HepG2 (cell line): ENCODE data around the gene NME8. TPM values are rescaled to one million over a fixed set of nuclear protein-coding genes. Genes with fewer than 3 reads are reported as not detected.

Experiments used
- AHR ChIP-seq: IDR thresholded peaks from 2 replicates; pipeline ENCODE4 v1.6.1; 2018; ENCODE audit warnings: missing genetic modification reagents, missing compliant biosample characterization
- CHCHD3 ChIP-seq: sonication (generic); formaldehyde crosslinking; IDR thresholded peaks from 2 replicates; pipeline ENCODE4 v1.8.0; 2022; ENCODE audit warnings: mild to moderate bottlenecking, missing genetic modification reagents, moderate library complexity
- EHMT2 ChIP-seq: fragments of 200-600 bp; sonication (generic); IDR thresholded peaks from 2 replicates; pipeline ENCODE4 v1.7.0; 2017; ENCODE audit warnings: antibody characterized with exemption, low read depth, low read length, borderline replicate concordance
- ESRRA ChIP-seq: sonication (generic); formaldehyde crosslinking; IDR thresholded peaks from 2 replicates; pipeline ENCODE4 v1.5.1; 2020; ENCODE audit warnings: mild to moderate bottlenecking, low read depth, missing genetic modification reagents
- HES4 ChIP-seq: sonication (generic); formaldehyde crosslinking; IDR thresholded peaks from 2 replicates; pipeline ENCODE4 v1.9.0; 2021; ENCODE audit warnings: mild to moderate bottlenecking, missing genetic modification reagents, borderline replicate concordance
- HNF1B ChIP-seq: sonication (generic); formaldehyde crosslinking; IDR thresholded peaks from 2 replicates; pipeline ENCODE4 v1.5.1; 2020; ENCODE audit warnings: mild to moderate bottlenecking, moderate library complexity, missing genetic modification reagents
- LBX2 ChIP-seq: sonication (generic); formaldehyde crosslinking; IDR thresholded peaks from 2 replicates; pipeline ENCODE4 v1.5.0; 2020; ENCODE audit warnings: missing genetic modification reagents, mild to moderate bottlenecking, borderline replicate concordance
- MLXIP ChIP-seq: sonication (generic); formaldehyde crosslinking; IDR thresholded peaks from 2 replicates; pipeline ENCODE4 v1.9.0; 2021; ENCODE audit warnings: missing genetic modification reagents, borderline replicate concordance
- TMF1 ChIP-seq: sonication (generic); formaldehyde crosslinking; IDR thresholded peaks from 2 replicates; pipeline ENCODE4 v1.8.1; 2022; ENCODE audit warnings: low read depth, missing genetic modification reagents
- U2AF2 ChIP-seq: fragments of 200-400 bp; formaldehyde crosslinking; IDR thresholded peaks from 2 replicates; pipeline ENCODE4 v1.6.1; 2017; ENCODE audit warnings: low read depth, mild to moderate bottlenecking, low read length
- ZBTB26 ChIP-seq: IDR thresholded peaks from 2 replicates; pipeline ENCODE4 v1.6.1; 2016; ENCODE audit warnings: missing compliant biosample characterization, missing genetic modification reagents, borderline replicate concordance
- ZFP1 ChIP-seq: IDR thresholded peaks from 2 replicates; pipeline ENCODE4 v1.6.1; 2016
- ZFP90 ChIP-seq: sonication (generic); formaldehyde crosslinking; IDR thresholded peaks from 2 replicates; pipeline ENCODE4 v1.8.0; 2022; ENCODE audit warnings: missing genetic modification reagents, mild to moderate bottlenecking, inconsistent platforms, borderline replicate concordance
- ZNF160 ChIP-seq: sonication (generic); formaldehyde crosslinking; IDR thresholded peaks from 2 replicates; pipeline ENCODE4 v1.8.0; 2022; ENCODE audit warnings: mild to moderate bottlenecking, inconsistent platforms, missing genetic modification reagents
- ZNF225 ChIP-seq: sonication (generic); formaldehyde crosslinking; IDR thresholded peaks from 2 replicates; pipeline ENCODE4 v1.4.0; 2020; ENCODE audit warnings: mild to moderate bottlenecking, missing genetic modification reagents
- ZNF263 ChIP-seq: sonication (generic); formaldehyde crosslinking; IDR thresholded peaks from 2 replicates; pipeline ENCODE4 v1.4.0; 2020; ENCODE audit warnings: missing genetic modification reagents
- ZNF446 ChIP-seq: sonication (generic); formaldehyde crosslinking; IDR thresholded peaks from 2 replicates; pipeline ENCODE4 v1.5.0; 2020; ENCODE audit warnings: mild to moderate bottlenecking, missing genetic modification reagents
- ZNF468 ChIP-seq: sonication (generic); formaldehyde crosslinking; IDR thresholded peaks from 2 replicates; pipeline ENCODE4 v1.8.0; 2022; ENCODE audit warnings: mild to moderate bottlenecking, moderate library complexity, missing genetic modification reagents
- ZNF530 ChIP-seq: sonication (generic); formaldehyde crosslinking; IDR thresholded peaks from 2 replicates; pipeline ENCODE4 v1.5.0; 2020; ENCODE audit warnings: low read depth, mild to moderate bottlenecking, missing genetic modification reagents
- ZNF557 ChIP-seq: sonication (generic); formaldehyde crosslinking; IDR thresholded peaks from 2 replicates; pipeline ENCODE4 v1.4.0; 2020; ENCODE audit warnings: missing genetic modification reagents
- ZNF772 ChIP-seq: sonication (generic); formaldehyde crosslinking; IDR thresholded peaks from 2 replicates; pipeline ENCODE4 v1.5.0; 2020; ENCODE audit warnings: mild to moderate bottlenecking, missing genetic modification reagents
- ZNF792 ChIP-seq: IDR thresholded peaks from 2 replicates; pipeline ENCODE4 v1.6.1; 2016
- ZNF883 ChIP-seq: sonication (generic); formaldehyde crosslinking; IDR thresholded peaks from 2 replicates; pipeline ENCODE4 v1.5.1; 2020; ENCODE audit warnings: mild to moderate bottlenecking, missing genetic modification reagents; ENCODE audit errors: not compliant biosample characterization
- ZSCAN21 ChIP-seq: sonication (generic); formaldehyde crosslinking; IDR thresholded peaks from 2 replicates; pipeline ENCODE4 v1.8.0; 2022; ENCODE audit warnings: mild to moderate bottlenecking, missing genetic modification reagents, moderate library complexity, borderline replicate concordance
- polyA plus RNA-seq, 8 experiments: library from polyadenylated mRNA; depleted of rRNA in 3 of 8; stranded (reverse) in 7 of 8; unstranded in 1 of 8; fragments of >200 nt; fragmentation: Illumina TruSeq in 4 of 8; extraction: Trizol in 4 of 8; gene quantifications; 2 replicates each; pipeline versions ENCODE4 v1.2.1 to v1.2.3, GENCODE V29; 2011 to 2016; ENCODE audit warnings: low read depth in 4 of 8, missing spikeins in 1 of 8, mixed read lengths in 1 of 8; ENCODE audit not compliant: insufficient read depth in 1 of 8
- total RNA-seq, 5 experiments: library from RNA; depleted of rRNA; stranded (reverse); fragments of >200 nt; fragmentation: Illumina TruSeq; extraction: Trizol; gene quantifications; 2 replicates each; pipeline ENCODE4 v1.2.3, GENCODE V29; 2016; ENCODE audit warnings: low read depth in 1 of 5

The NME8 gene
- total and polyA plus RNA-seq, 2 of the 13 experiments (the other 11 are each of a cell fraction or from before 2014, with no cell fraction given) = not detected

GRCh38 chr7:37916673-37917660 lies 68.6 kb downstream of the NME8 start, which contains the start of gene SFRP4 (continued):
- TF ChIP-seq ZNF160 (CRISPR knock-in tag) (no peak), ZNF468 (CRISPR knock-in tag) (0 out of 2 replicates have a peak, but pooled peaks have one; percentile 17), ZNF530 (CRISPR knock-in tag) (no peak), ZNF557 (no peak), AHR (CRISPR knock-in tag) (no peak), HES4 (CRISPR knock-in tag) (peak; percentile 75; the same call in 1 of the 2 replicates), ZFP90 (CRISPR knock-in tag) (no peak), U2AF2 (no peak), ZNF883 (CRISPR knock-in tag) (no peak), ZBTB26 (CRISPR knock-in tag) (no peak), ZNF263 (no peak), HNF1B (CRISPR knock-in tag) (0 out of 2 replicates have a peak, but pooled peaks have one; percentile 20), LBX2 (CRISPR knock-in tag) (no peak), MLXIP (CRISPR knock-in tag) (no peak), EHMT2 (no peak), ZSCAN21 (CRISPR knock-in tag) (no peak), ZFP1 (CRISPR knock-in tag) (no peak), ZNF225 (CRISPR knock-in tag) (0 out of 2 replicates have a peak, but pooled peaks have one; percentile 7), ESRRA (CRISPR knock-in tag) (no peak), ZNF446 (CRISPR knock-in tag) (no peak), CHCHD3 (CRISPR knock-in tag) (0 out of 2 replicates have a peak, but pooled peaks have one; percentile 6), ZNF792 (CRISPR knock-in tag) (no peak), TMF1 (no peak), ZNF772 (CRISPR knock-in tag) (peak; percentile 59)
